Pancreas (tissue), 10 donors: ENCODE data around the gene CBLN3. TPM values are rescaled to one million over a fixed set of nuclear protein-coding genes. Genes with fewer than 3 reads are reported as not detected.

Experiments used
- ATAC-seq, 4 donors: fragments of 200-7000 bp; cut with Tn5 transposase; one replicate each; pipeline versions ENCODE4 v1.8.0 to v1.9.1; 2020; ENCODE audit warnings: mild to moderate bottlenecking in 4 of 4, moderate library complexity in 4 of 4
- DNase-seq, 6 donors: peaks; one replicate each; pipeline ENCODE4 v3.0.0-alpha.2; 2020
- FAIRE-seq: peaks from 2 replicates; lab custom pipeline; 2012; peaks lifted over from hg19 to GRCh38; lab: Jason Lieb, UNC
- H3K27ac ChIP-seq, 4 donors: fragments of 200-600 bp; sonication (generic); 1 replicate in 3 of 4; 2 replicates in 1 of 4; pipeline versions ENCODE4 v1.5.0 to v1.8.0; 2020
- H3K27me3 ChIP-seq, 4 donors: fragments of 200-600 bp; one replicate each; pipeline ENCODE4 v1.8.0; 2021
- H3K36me3 ChIP-seq, 3 donors: fragments of 200-600 bp; sonication (generic) in 1 of 3; one replicate each; pipeline versions ENCODE4 v1.5.0 to v1.8.0; 2020 to 2021
- H3K4me1 ChIP-seq, 3 donors: fragments of 200-600 bp; one replicate each; pipeline ENCODE4 v1.8.0; 2021
- H3K4me3 ChIP-seq, 4 donors: fragments of 200-600 bp; sonication (generic) in 2 of 4; one replicate each; pipeline versions ENCODE4 v1.5.0 to v1.8.0; 2020 to 2021
- H3K9me3 ChIP-seq, 4 donors: fragments of 200-600 bp; one replicate each; pipeline ENCODE4 v1.8.0; 2021
- CTCF ChIP-seq, 4 donors: fragments of 200-600 bp; sonication (generic) in 3 of 4; IDR thresholded peaks; one replicate each; pipeline versions ENCODE4 v1.5.0 to v1.8.0; 2021; ENCODE audit warnings: antibody characterized with exemption in 4 of 4
- WGBS, 2 donors: extraction: QIAGEN DNeasy Blood & Tissue Kit; methylation state at CpG; one replicate each; pipeline ENCODE4 v1.1.7; 2013; 5-methylcytosine and 5-hydroxymethylcytosine counted together
- intact Hi-C, 3 donors: fragments of 100-400 bp; cut with DNase I; formaldehyde crosslinking; loops; one replicate each; pipeline versions ENCODE4 v1.11.1 to v1.14.2; 2022
- polyA plus RNA-seq, 2 donors: library from polyadenylated mRNA; stranded (reverse); fragments of 200-250 nt; gene quantifications; one replicate each; pipeline ENCODE4 v1.2.3, GENCODE V29; 2013
- total RNA-seq, 6 donors: library from RNA; stranded (reverse); fragmentation: NEBNext Ultra II Directional in 4 of 6; extraction: Animal tissue kit (Norgen Biotek cat#: 25700) in 4 of 6; gene quantifications; one replicate each; pipeline versions ENCODE4 v1.2.1 to v1.2.4, GENCODE V29; 2021 to 2023
- donor health status: healthy with polysubstance abuse.
- donor health status: DM: no; HTN: no; CAD: no; lungs with moderate emphysema.
- donor health status: DM: no; HTN: no; CAD: no.
- donor health status: control.
- donor health status: control.
- donor health status: Bipolar disorder and iron deficiency.
- donor health status: DM: yes; HTN: yes; CAD: no.
- donor health status: DM: no; HTN: no; CAD: no.
- donor health status: DM: no; HTN: no; CAD: no.
- donor health status: DM: yes; HTN: yes; CAD: no.

Gene CBLN3
- total and polyA plus RNA-seq, 8 donors: 0.47 to 5.6 (median 0.81) TPM

GRCh38 chr14:24411443-24412389, 17.8 kb downstream of the CBLN3 start:
- no peaks in the 10 kb centered on the region for H3K27me3 ChIP-seq
- no peaks in the 10 kb centered on the region for H3K4me1 ChIP-seq
- intact Hi-C loops: no loop called here
- no peak overlapping the region for H3K4me3 ChIP-seq
- FAIRE-seq: no peak
- ATAC-seq: peak; percentile 61 to 85 (median 76)
- peaks cover 0 to 7% (median 0%) of the 10 kb centered on the region in 3 donors for H3K36me3 ChIP-seq
- no peaks in the 10 kb centered on the region for H3K9me3 ChIP-seq
- DNase-seq: peak in 1 of 6 donors; percentile 57
- TF ChIP-seq CTCF (IDR thresholded peaks at IDR 0.05): peak; percentile 28 to 59 (median 42)
- H3K27ac ChIP-seq: no peak overlapping the region
- WGBS, 2 donors: 61% methylated on average over 15 to 16 of the region's 16 CpGs

GRCh38 chr14:24409956-24410355, 19.5 kb downstream of the CBLN3 start:
- Histone ChIP-seq H3K4me3 (no peak overlapping the region), H3K4me1 (no peaks in the 10 kb centered on the region), H3K9me3 (no peaks in the 10 kb centered on the region), H3K36me3 (peaks cover 0 to 7% (median 0%) of the 10 kb centered on the region in 3 donors), H3K27ac (no peak overlapping the region), H3K27me3 (no peaks in the 10 kb centered on the region)
- TF ChIP-seq CTCF (IDR thresholded peaks at IDR 0.05): no peak
- ATAC-seq (no peak), FAIRE-seq (no peak), DNase-seq (peak in 1 of 6 donors; percentile 66)
- intact Hi-C loops: no loop called here
- WGBS, 2 donors: 88 to 94% methylated on average over 10 of the region's 10 CpGs

- no peak for FAIRE-seq
- peaks cover 0 to 7% (median 0%) of the 10 kb centered on the region in 3 donors for H3K36me3 ChIP-seq
Observed at GRCh38 chr14:24409192-24409591, 20.3 kb downstream of the CBLN3 start.

GRCh38 chr14:24408764-24409163, 20.7 kb downstream of the CBLN3 start:
- Histone ChIP-seq H3K4me3 (no peak overlapping the region), H3K9me3 (no peaks in the 10 kb centered on the region), H3K4me1 (no peaks in the 10 kb centered on the region), H3K27me3 (no peaks in the 10 kb centered on the region), H3K27ac (no peak overlapping the region), H3K36me3 (peaks cover 0 to 7% (median 0%) of the 10 kb centered on the region in 3 donors)
- 76 to 78% methylated on average over 3 of the region's 3 CpGs for WGBS, 2 donors
- FAIRE-seq (no peak), ATAC-seq (no peak), DNase-seq (no peak)
- no peak for TF ChIP-seq CTCF (IDR thresholded peaks at IDR 0.05)
- intact Hi-C loops: no loop called here

More at GRCh38 chr14:24409192-24409591, 20.3 kb downstream of the CBLN3 start:
- no peak overlapping the region for H3K27ac ChIP-seq
- no peak for TF ChIP-seq CTCF (IDR thresholded peaks at IDR 0.05)
- ATAC-seq: no peak
- H3K27me3 ChIP-seq: no peaks in the 10 kb centered on the region
- intact Hi-C loops: no loop called here
- H3K4me1 ChIP-seq: no peaks in the 10 kb centered on the region
- no peak for DNase-seq
- no peak overlapping the region for H3K4me3 ChIP-seq
- WGBS, 2 donors: 79 to 97% methylated on average over 6 of the region's 6 CpGs
- no peaks in the 10 kb centered on the region for H3K9me3 ChIP-seq
